Stomach (tissue), 9 donors: ENCODE measurements around the gene VEZF1. TPM values are rescaled to one million over a fixed set of nuclear protein-coding genes. Genes with fewer than 3 reads are reported as not detected.

Source experiments
- DNase-seq, 2 donors: peaks; one replicate each; pipeline versions ENCODE4 v3.0.0 to v3.0.0-alpha.2; 2013 to 2019
- H3K27ac ChIP-seq, 5 donors: fragments of 200-600 bp in 4 of 5; sonication (generic) in 4 of 5; one replicate each; pipeline ENCODE4 v1.5.1; 2013 to 2019; ENCODE audit warnings: mild to moderate bottlenecking in 1 of 5, moderate library complexity in 1 of 5
- H3K27me3 ChIP-seq, 3 donors: fragments of 200-600 bp; sonication (generic); one replicate each; pipeline ENCODE4 v1.5.1; 2017 to 2019; ENCODE audit warnings: mixed run types in 1 of 3
- H3K36me3 ChIP-seq, 4 donors: fragments of 200-600 bp; sonication (generic); 1 replicate in 3 of 4; 2 replicates in 1 of 4; pipeline ENCODE4 v1.5.1; 2016 to 2019
- H3K4me1 ChIP-seq, 4 donors: fragments of 200-600 bp; sonication (generic); one replicate each; pipeline ENCODE4 v1.5.1; 2016 to 2019
- H3K4me3 ChIP-seq, 4 donors: fragments of 200-600 bp; sonication (generic) in 3 of 4; one replicate each; pipeline ENCODE4 v1.5.1; 2016 to 2019; ENCODE audit warnings: mild to moderate bottlenecking in 1 of 4
- H3K9me3 ChIP-seq, 4 donors: fragments of 200-600 bp; sonication (generic); one replicate each; pipeline ENCODE4 v1.5.1; 2016 to 2019
- CTCF ChIP-seq, 7 experiments: fragments of 450-650 bp in 4 of 7; fragments of 200-600 bp in 3 of 7; sonication (generic) in 3 of 7; IDR thresholded peaks; one replicate each; pipeline ENCODE4 v1.5.1; 2016 to 2019; ENCODE audit warnings: antibody characterized with exemption in 7 of 7, control low read depth in 2 of 7, mild to moderate bottlenecking in 1 of 7
- EP300 ChIP-seq: sonication (generic); formaldehyde crosslinking; IDR thresholded peaks from one replicate; pipeline ENCODE4 v1.6.1; 2017; ENCODE audit warnings: antibody characterized with exemption
- POLR2A ChIP-seq, 4 donors: fragments of 450-650 bp; IDR thresholded peaks; one replicate each; pipeline ENCODE4 v1.6.1; 2016; ENCODE audit warnings: antibody characterized with exemption in 4 of 4, control low read depth in 2 of 4, mild to moderate bottlenecking in 1 of 4, moderate library complexity in 1 of 4
- POLR2AphosphoS5 ChIP-seq, 3 donors: sonication (generic); formaldehyde crosslinking; IDR thresholded peaks; one replicate each; pipeline ENCODE4 v1.6.1; 2016; ENCODE audit warnings: antibody characterized with exemption in 3 of 3
- WGBS, 5 donors: extraction: QIAGEN DNeasy Blood & Tissue Kit in 3 of 5; methylation state at CpG; one replicate each; pipeline versions ENCODE4 v1.1.5 to v1.1.7; 2013 to 2018; 5-methylcytosine and 5-hydroxymethylcytosine counted together
- intact Hi-C: fragments of 100-400 bp; cut with DNase I; formaldehyde crosslinking; loops from one replicate; pipeline ENCODE4 v1.15.1; 2023; ENCODE audit warnings: low total_unique reads
- polyA plus RNA-seq, 3 donors: library from polyadenylated mRNA; stranded (reverse); fragments of 200-250 nt; gene quantifications; one replicate each; pipeline ENCODE4 v1.2.3, GENCODE V29; 2013
- total RNA-seq, 5 donors: library from RNA; depleted of rRNA; stranded (reverse); fragments of >200 nt; gene quantifications; one replicate each; pipeline versions ENCODE4 v1.1.0 to v1.2.3, GENCODE V29; 2014 to 2016
- donor health status: healthy with polysubstance abuse.
- donor health status: Bipolar disorder and iron deficiency.
- donor health status: healthy.

The VEZF1 gene
- total and polyA plus RNA-seq, 8 donors, result 7.8 to 103 (median 24.1) TPM

- peak overlapping the region; percentile 77 to 85 (median 82) for H3K4me3 ChIP-seq
- H3K27me3 ChIP-seq, result no peaks in the 10 kb centered on the region
- intact Hi-C loops, result no loop called here
- H3K27ac ChIP-seq, result peak overlapping the region; percentile 97 to 100 (median 98)
- H3K4me1 ChIP-seq, result peaks cover 32 to 67% (median 48%) of the 10 kb centered on the region in 4 donors
- DNase-seq, result peak; percentile 68 to 91
- no peak for TF ChIP-seq CTCF (IDR thresholded peaks at IDR 0.05)
- no peak for TF ChIP-seq POLR2A (IDR thresholded peaks at IDR 0.05)
- no peak for TF ChIP-seq EP300
- peak in 2 of 3 donors; percentile 40 to 52 for TF ChIP-seq POLR2AphosphoS5 (IDR thresholded peaks at IDR 0.05)
- 1 to 6% (median 2%) methylated on average over 16 to 54 of the region's 54 CpGs for WGBS, 5 donors
- H3K9me3 ChIP-seq, result no peaks in the 10 kb centered on the region
- no peaks in the 10 kb centered on the region for H3K36me3 ChIP-seq
These were observed 522 bp upstream of the VEZF1 start for GRCh38 chr17:57988301-57989250.

- DNase-seq, result peak; percentile 46 to 86
- WGBS, 5 donors, result 0 to 1% (median 1%) methylated on average over 38 of the region's 38 CpGs
- peaks cover 0 to 16% (median 11%) of the 10 kb centered on the region in 4 donors for H3K36me3 ChIP-seq
- H3K27ac ChIP-seq, result peak overlapping the region; percentile 97 to 100 (median 98)
- H3K9me3 ChIP-seq, result no peaks in the 10 kb centered on the region
- H3K4me3 ChIP-seq, result peak overlapping the region; percentile 77 to 85 (median 82)
- no peaks in the 10 kb centered on the region for H3K27me3 ChIP-seq
- peaks cover 41 to 68% (median 51%) of the 10 kb centered on the region in 4 donors for H3K4me1 ChIP-seq
- intact Hi-C loops, result no loop called here
- TF ChIP-seq POLR2AphosphoS5 (IDR thresholded peaks at IDR 0.05) (peak; percentile 58 to 81 (median 61)), POLR2A (IDR thresholded peaks at IDR 0.05) (no peak), CTCF (IDR thresholded peaks at IDR 0.05) (no peak), EP300 (no peak)
These were observed 1.0 kb downstream of the VEZF1 start for GRCh38 chr17:57986841-57987580.

- WGBS, 5 donors, result 7 to 24% (median 12%) methylated on average over 1 of the region's 1 CpG
- peaks cover 41 to 82% (median 58%) of the 10 kb centered on the region in 4 donors for H3K4me1 ChIP-seq
- DNase-seq, result no peak
These were observed 2.4 kb downstream of the VEZF1 start for GRCh38 chr17:57985675-57985974.

More at GRCh38 chr17:57985675-57985974, 2.4 kb downstream of the VEZF1 start:
- TF ChIP-seq POLR2AphosphoS5 (IDR thresholded peaks at IDR 0.05) (no peak), CTCF (IDR thresholded peaks at IDR 0.05) (no peak)
- Histone ChIP-seq H3K36me3 (peaks cover 6 to 27% (median 24%) of the 10 kb centered on the region in 4 donors), H3K4me3 (peak overlapping the region in 2 of 4 donors; percentile 6 to 23), H3K27me3 (no peaks in the 10 kb centered on the region), H3K9me3 (no peaks in the 10 kb centered on the region), H3K27ac (peak overlapping the region in 4 of 5 donors; percentile 97 to 100 (median 98))
- intact Hi-C loops, result no loop called here
